Activated CD4-positive, CD25-positive, alpha-beta regulatory T cell treated with anti-CD3 and anti-CD28 coated beads, Interleukin-2, amount 50 U/mL, for 72 hours (primary cell): ENCODE measurements around the gene PHLDB2.
A peak's percentile ranks its signal among the peaks of the same experiment; 100 is the strongest.

ENCODE experiments used
- DNase-seq: peaks from one replicate; pipeline ENCODE4 v3.0.0; 2021

Gene PHLDB2

DNA sequence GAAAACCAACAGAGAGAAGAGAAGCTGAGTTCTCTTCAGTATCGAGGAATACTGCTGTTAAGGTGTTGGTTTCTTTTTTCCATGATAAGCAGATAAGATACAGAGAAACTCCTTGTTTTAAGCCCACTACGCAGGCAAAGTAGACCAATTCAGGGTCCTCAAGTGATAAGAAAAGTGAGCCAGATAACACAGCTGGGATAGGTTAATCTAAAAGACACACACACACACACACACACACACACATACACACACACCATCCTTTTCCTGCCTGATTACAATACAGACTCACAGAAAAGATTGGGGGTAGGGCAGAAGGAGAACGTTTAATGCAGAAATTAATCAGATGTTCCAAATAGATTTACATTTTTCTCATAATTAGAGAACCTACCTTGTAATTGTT, 6.5 kb upstream of the PHLDB2 start:
- no peak for DNase-seq

GRCh38 chr3:111853068-111853467, 6.0 kb upstream of the PHLDB2 start:
- no peak for DNase-seq

DNA sequence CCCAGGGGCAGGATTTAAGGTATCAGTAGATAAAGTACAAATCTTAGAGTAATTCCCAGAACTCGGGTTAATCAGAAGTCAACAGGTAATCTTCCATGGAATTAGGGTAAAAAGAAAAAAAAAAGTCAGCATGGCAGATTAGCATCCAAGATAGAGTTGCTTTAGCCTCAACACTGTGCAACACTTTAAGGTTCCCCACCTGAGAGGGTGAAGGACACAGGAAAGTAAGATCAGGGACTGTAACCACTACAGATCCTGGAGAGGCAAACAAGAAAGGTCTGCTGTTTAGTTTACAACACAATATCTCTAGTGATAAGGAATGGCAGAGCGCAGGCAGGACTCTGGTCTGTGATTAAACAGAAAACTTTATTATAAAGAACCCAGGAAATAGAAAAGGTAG, 4.1 kb upstream of the PHLDB2 start:
- no peak for DNase-seq

- no peak for DNase-seq
Observed at GRCh38 chr3:111856501-111856900, 2.6 kb upstream of the PHLDB2 start.

DNA sequence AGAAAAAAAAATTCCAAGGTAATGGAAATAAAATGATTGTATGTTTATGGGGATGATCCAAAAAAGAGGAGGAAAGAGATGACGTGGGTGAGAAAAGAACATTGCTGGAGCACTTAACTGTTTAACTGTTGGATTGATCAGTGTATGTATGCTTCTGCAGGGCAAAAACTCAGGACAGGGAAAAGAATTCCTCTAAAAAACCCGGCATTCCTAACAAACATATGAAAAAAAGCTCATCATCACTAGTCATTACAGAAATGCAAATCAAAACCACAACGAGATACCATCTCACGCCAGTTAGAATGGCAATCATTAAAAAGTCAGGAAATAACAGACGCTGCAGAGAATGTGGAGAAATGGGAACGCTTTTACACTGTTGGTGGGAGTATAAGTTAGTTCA, 1.6 kb upstream of the PHLDB2 start:
- DNase-seq: no peak

GRCh38 chr3:111858642-111859041, 423 bp upstream of the PHLDB2 start:
- DNase-seq: no peak

GRCh38 chr3:111859974-111860859, 1.2 kb downstream of the PHLDB2 start:
- peak; percentile 46 for DNase-seq

DNA sequence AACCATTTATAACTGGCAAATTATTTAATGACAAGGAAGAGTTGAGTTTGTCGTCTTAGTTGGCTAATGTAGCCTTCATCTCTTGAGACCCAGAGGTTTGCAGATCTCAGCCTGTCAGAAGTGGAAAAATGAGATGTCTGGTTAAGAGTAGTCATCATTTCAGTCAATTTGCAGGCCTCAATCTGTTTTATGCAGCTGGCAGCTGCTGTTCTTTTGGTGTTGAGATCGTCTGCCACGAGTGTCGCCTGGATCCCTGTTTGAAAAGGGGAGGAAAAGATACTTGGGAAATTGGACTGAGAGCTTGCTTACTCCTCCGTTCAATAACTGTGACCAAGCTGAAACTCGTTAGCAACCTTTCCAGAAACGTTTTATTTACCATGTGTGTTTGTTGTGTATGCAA, 2.3 kb downstream of the PHLDB2 start:
- DNase-seq: no peak

GRCh38 chr3:111862415-111862814, 3.4 kb downstream of the PHLDB2 start:
- no peak for DNase-seq

DNA sequence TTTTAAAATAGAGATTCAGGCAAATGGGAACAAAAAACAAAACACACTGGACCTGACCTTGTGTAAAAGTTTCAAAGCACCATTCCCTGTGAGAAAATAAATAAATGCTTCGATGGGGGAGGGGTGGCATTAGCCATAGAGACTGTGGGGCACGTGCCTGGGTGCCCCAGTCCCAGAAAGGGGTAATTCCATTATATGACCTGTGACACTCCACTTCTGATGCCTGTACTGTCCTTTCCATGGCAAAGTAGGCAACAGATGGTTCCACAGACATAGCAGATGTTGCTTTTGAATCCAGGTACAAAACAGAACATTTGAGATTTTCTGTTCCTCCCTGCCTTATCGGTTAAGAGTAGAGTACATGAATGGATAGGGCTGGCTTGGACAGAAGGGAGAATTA, 3.9 kb downstream of the PHLDB2 start:
- no peak for DNase-seq

GRCh38 chr3:111863942-111864694, 5.1 kb downstream of the PHLDB2 start:
- DNase-seq: no peak

DNA sequence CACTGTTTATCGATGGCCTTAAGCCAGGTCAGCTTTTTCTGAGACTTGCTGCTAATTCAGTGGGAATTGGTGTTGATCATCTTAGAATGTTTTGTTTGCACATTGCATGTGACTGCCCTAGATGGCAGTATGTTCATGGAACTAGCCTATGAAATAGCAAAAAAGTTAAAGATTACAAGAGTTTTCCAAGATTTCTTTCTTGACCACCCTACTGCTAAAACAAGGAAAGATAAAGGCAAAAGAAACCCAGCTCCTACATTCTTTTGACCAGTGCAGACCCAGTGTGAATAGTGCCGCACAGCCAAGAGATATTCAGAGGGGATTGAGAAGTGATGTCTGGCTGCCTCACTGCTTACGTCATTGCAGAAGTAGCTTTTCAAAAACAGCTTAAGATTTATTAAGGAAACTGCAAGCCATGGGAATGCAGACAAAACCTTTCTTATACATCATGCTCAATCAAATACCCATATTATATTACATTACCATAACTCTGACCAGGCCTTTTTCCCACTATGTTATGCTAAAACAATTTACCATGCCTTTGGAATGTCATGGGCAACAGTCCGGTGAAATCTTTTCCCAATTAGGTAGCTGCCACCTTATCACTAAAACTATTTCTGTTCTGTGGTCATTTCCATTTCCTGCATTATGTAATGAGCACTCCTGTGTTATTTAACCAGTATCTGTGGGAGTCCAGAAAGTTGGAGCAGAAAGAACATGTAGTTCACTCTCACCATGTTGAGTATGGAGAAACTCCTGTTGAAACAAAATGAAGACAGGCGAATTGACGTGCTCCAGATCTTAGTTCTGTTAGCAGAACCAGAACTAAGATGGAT, 6.0 kb downstream of the PHLDB2 start:
- DNase-seq: no peak

GRCh38 chr3:111867889-111868426, 8.9 kb downstream of the PHLDB2 start:
- DNase-seq: no peak

- DNase-seq: no peak
Observed at GRCh38 chr3:111870620-111871019, 11.6 kb downstream of the PHLDB2 start.

DNA sequence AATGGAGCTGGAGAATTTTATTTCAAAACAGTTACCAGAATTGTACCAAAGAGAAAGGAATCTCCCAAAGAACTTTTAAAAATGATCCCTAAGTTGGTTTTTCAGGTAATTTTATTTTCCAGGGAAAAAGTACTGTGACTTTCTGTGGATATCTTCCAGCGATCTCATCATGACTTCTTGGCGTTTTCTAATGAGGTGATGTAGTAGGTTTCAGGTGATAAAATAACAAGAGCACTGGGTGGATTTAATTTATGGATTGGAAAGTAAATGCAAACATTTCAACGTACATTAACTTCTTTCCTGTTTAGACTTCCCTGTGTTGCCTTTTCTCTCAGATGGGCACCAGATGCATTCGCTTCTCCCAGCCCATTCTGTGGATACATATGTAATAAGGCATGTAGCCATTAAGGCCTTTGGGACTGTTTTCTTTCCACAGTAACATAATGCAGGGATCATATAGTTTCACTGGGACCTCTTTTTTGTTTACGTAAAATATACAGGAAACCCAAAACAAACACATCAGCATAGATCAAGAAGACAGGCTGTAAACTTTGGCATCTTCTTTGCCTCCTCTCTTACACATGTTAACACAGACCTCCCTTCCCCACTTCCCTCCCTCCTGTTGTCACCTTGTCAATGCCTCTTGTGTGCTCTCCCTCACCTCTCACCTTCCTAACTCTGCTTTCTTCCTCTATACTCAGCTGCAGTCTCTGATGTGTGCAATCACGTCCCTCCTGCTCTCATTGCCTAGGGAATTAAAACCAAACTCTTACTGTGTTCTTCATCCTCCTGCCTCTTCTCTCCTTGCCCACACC, 13.0 kb downstream of the PHLDB2 start:
- no peak for DNase-seq

DNA sequence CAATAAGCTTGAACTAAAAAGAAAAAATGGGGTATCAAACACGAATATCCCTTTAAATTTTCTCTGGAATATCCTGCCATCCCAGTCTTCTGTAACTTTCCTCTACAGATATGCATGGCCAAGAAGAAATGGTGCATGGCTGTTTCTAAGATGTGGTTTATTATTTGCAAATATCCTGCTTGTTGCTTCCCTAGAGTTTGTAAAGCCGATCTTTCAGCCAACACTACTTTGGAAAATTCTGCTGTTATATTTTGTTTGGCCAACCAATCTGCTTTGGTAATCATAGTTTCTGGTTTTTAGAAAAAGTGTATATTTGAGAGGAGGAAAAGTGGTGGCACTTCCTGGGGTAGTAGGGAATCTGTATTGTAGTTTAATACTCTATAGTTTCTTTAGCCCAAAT, 13.9 kb downstream of the PHLDB2 start:
- no peak for DNase-seq

- DNase-seq: no peak
Observed at GRCh38 chr3:111874177-111874820, 15.2 kb downstream of the PHLDB2 start.

DNA sequence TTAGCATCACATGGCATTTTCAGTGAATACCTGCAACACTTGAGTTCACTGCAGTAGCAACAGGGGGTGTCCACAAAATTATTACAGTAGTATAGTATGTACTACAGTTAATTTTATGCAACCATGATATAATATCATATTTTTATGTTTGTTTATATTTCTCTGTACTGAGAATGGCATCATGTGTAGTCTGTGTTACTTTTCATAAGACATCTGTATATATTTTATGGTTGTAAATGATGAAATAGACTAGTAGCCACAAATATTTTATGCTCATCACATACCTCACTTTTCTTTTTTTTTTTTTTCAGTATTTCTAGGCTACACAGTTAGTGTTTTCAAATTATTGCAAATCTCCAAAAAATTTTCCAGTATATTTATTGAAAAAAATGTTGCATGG, 22.4 kb downstream of the PHLDB2 start:
- no peak for DNase-seq

GRCh38 chr3:111882194-111882593, 23.1 kb downstream of the PHLDB2 start:
- no peak for DNase-seq

DNA sequence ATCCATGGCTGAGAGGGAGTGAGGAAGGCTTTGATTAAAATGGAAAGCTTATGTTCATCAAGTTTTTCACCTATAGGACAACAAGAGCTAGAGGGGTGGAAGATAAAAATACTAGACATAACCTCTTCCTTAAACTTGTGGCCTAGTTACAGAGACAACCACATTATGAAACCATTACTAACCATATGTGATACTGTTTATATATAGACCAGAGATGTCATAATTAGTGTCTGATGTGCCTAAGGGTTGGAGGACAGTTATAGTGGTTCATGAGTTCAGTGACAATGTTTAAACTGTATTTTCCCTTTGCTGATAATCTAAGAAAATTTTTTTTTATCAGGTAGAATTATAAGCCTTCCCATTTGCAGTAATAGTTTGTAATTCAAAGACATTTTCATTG, 23.7 kb downstream of the PHLDB2 start:
- no peak for DNase-seq

DNA sequence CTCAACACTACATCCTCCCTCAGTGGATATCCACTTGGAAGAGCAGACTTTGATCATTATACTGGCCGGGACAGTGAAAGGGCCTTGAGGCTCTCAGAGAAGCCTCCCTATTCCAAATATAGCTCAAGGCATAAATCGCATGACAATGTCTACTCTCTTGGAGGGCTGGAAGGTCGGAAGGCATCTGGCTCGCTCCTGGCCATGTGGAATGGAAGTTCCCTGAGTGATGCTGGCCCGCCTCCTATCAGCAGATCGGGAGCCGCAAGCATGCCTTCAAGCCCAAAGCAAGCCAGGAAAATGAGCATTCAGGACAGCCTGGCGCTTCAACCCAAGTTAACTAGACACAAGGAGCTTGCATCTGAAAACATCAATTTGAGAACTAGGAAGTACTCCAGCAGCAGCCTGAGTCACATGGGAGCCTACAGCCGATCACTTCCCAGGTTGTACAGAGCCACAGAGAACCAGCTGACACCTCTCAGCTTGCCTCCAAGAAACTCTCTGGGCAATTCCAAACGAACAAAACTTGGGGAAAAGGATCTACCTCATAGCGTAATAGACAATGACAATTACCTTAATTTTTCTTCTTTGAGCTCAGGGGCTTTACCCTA, 25.4 kb downstream of the PHLDB2 start:
- DNase-seq: no peak
